Activated CD4-positive, CD25-positive, alpha-beta regulatory T cell treated with anti-CD3 and anti-CD28 coated beads, Interleukin-2, amount 50 U/mL, for 24 hours (primary cell): Measurements from ENCODE around the gene CXCL12.

Experiments used
- ATAC-seq, 2 donors: fragments of 150-1000 bp; cut with Tn5 transposase; one replicate each; pipeline ENCODE4 v1.10.0; 2021; ENCODE audit warnings: mild to moderate bottlenecking in 1 of 2, moderate library complexity in 1 of 2

The CXCL12 gene

GRCh38 chr10:44333511-44333910 is 51.4 kb downstream of the CXCL12 start:
- ATAC-seq = no peak

GRCh38 chr10:44332465-44332864 is 52.4 kb downstream of the CXCL12 start:
- no peak for ATAC-seq

GRCh38 chr10:44330431-44330830 is 54.5 kb downstream of the CXCL12 start:
- no peak for ATAC-seq

GRCh38 chr10:44327461-44327860 is 57.4 kb downstream of the CXCL12 start:
- ATAC-seq = no peak
